ENCODE measurements around the gene PPM1M.
A peak's percentile ranks its signal among the peaks of the same experiment; 100 is the strongest.

PPM1M gene

DNA sequence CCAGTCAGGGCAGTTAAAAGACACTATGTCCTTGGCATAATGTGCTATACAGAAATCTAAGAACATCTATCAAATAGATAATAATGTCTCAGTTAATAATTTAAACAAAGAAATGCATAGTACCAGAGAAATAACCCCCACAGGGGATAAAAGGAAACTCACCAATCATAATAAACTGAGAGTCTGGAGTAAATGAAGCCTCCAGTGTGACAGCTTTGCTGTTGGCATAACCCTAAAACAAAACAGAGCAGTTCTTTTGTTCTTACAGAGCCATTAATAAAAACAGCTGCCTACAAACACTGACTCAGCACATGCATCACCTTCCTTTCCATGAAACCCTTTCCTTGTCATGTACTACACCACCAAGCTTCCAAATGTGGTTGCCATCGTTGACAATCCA is 13.5 kb downstream of the PPM1M start:
- Histone ChIP-seq H3K4ac (ENCODE audit: low read depth, low read length) (no peak overlapping the region), H2AK5ac (ENCODE audit: low read length) (no peak overlapping the region), H3K9me3 (ENCODE audit: insufficient read depth, low read depth, low read length) (no peaks in the 10 kb centered on the region), H2BK5ac (ENCODE audit: low read depth, low read length, poor library complexity) (no peak overlapping the region), H3K9ac (ENCODE audit: low read length) (no peak overlapping the region), H4K12ac (ENCODE audit: low read depth, low read length) (no peak overlapping the region), H3K23ac (ENCODE audit: low read length) (no peak overlapping the region), H3K79me1 (ENCODE audit: low read length) (no peaks in the 10 kb centered on the region), H2BK120ac (ENCODE audit: insufficient read depth, low read length, poor library complexity) (no peak overlapping the region), H3K14ac (ENCODE audit: low read length) (no peak overlapping the region), H2BK12ac (ENCODE audit: low read length) (no peak overlapping the region), H4K8ac (ENCODE audit: low read depth, low read length) (no peak overlapping the region), H3K36me3 (ENCODE audit: control insufficient read depth in 1 of 2, insufficient read depth in 2 of 2, low read length in 2 of 2) (peaks cover 41 to 81% of the 10 kb centered on the region in 2 experiments), H3K4me3 (ENCODE audit: low read depth, low read length) (no peak overlapping the region), H3K27ac (ENCODE audit: low read depth, low read length) (no peak overlapping the region), H4K91ac (ENCODE audit: low read depth, low read length) (no peak overlapping the region), H3K27me3 (ENCODE audit: insufficient read depth, low read length) (no peaks in the 10 kb centered on the region), H3K79me2 (ENCODE audit: control insufficient read depth, insufficient read depth, low read length, poor library complexity) (peaks cover 2% of the 10 kb centered on the region), H3K4me2 (ENCODE audit: low read length) (no peak overlapping the region), H3K18ac (ENCODE audit: low read length) (no peak overlapping the region), H2AFZ (ENCODE audit: insufficient read depth, low read length, poor library complexity) (no peak overlapping the region), H3K4me1 (ENCODE audit: control insufficient read depth in 1 of 2, insufficient read depth in 2 of 2, low read length in 2 of 2) (no peaks in the 10 kb centered on the region)
- no peak for DNase-seq
- no CpG with 5 or more reads among the region's 1 CpG for WGBS (ENCODE audit: extremely low coverage, insufficient coverage, insufficient read length)

DNA sequence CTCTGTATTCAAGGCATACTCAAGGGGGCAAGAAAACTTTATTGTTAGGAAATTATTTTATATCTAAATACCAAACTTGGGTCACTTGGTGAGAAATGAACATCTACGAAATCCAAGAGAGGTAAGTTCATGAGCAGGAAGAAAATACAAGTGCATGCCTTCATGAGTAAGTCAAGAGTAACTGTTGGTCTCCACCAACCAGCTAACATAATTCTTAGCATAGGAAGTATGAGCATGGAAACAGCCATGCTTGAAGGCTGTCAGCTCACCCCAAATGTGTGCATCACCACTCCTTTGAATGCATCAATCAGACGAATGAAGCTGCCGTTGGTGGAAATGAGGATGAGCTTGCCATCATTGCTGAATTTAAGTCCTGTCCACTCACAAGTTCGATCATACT is 13.9 kb downstream of the PPM1M start:
- Histone ChIP-seq H4K12ac (ENCODE audit: low read depth, low read length) (no peak overlapping the region), H3K23ac (ENCODE audit: low read length) (no peak overlapping the region), H3K4me1 (ENCODE audit: control insufficient read depth in 1 of 2, insufficient read depth in 2 of 2, low read length in 2 of 2) (no peaks in the 10 kb centered on the region), H2BK12ac (ENCODE audit: low read length) (no peak overlapping the region), H3K4me2 (ENCODE audit: low read length) (no peak overlapping the region), H3K79me1 (ENCODE audit: low read length) (no peaks in the 10 kb centered on the region), H3K27me3 (ENCODE audit: insufficient read depth, low read length) (no peaks in the 10 kb centered on the region), H3K27ac (ENCODE audit: low read depth, low read length) (no peak overlapping the region), H3K14ac (ENCODE audit: low read length) (no peak overlapping the region), H2BK5ac (ENCODE audit: low read depth, low read length, poor library complexity) (no peak overlapping the region), H2BK120ac (ENCODE audit: insufficient read depth, low read length, poor library complexity) (no peak overlapping the region), H4K91ac (ENCODE audit: low read depth, low read length) (no peak overlapping the region), H3K79me2 (ENCODE audit: control insufficient read depth, insufficient read depth, low read length, poor library complexity) (peaks cover 2% of the 10 kb centered on the region), H2AFZ (ENCODE audit: insufficient read depth, low read length, poor library complexity) (no peak overlapping the region), H3K4me3 (ENCODE audit: low read depth, low read length) (no peak overlapping the region), H3K18ac (ENCODE audit: low read length) (no peak overlapping the region), H4K8ac (ENCODE audit: low read depth, low read length) (no peak overlapping the region), H3K36me3 (ENCODE audit: control insufficient read depth in 1 of 2, insufficient read depth in 2 of 2, low read length in 2 of 2) (peaks cover 39 to 81% of the 10 kb centered on the region in 2 experiments), H3K9me3 (ENCODE audit: insufficient read depth, low read depth, low read length) (no peaks in the 10 kb centered on the region), H3K9ac (ENCODE audit: low read length) (no peak overlapping the region), H2AK5ac (ENCODE audit: low read length) (no peak overlapping the region), H3K4ac (ENCODE audit: low read depth, low read length) (no peak overlapping the region)
- WGBS (ENCODE audit: extremely low coverage, insufficient coverage, insufficient read length), result no CpG with 5 or more reads among the region's 4 CpGs
- DNase-seq, result no peak

DNA sequence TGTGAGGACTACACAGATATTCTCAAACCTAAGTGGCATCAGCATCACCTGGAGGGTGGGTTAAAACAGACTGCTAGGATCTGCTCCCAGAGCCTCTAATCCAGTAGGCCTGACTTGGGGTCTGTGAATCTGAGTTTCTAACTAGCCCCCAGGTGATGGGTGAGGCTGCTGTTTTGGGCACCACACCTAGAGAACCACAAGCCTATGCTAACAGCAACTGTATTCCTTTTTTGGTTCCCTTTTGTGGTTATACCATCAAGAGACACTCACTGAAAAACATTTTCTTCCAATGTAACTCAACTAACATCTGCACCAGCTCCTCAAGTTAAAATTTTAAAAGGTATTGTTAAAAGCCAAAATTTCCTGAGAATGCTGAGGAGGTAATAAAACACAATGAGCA is 16.9 kb downstream of the PPM1M start:
- Histone ChIP-seq H3K14ac (ENCODE audit: low read length) (no peak overlapping the region), H3K4me3 (ENCODE audit: low read depth, low read length) (no peak overlapping the region), H3K79me1 (ENCODE audit: low read length) (no peaks in the 10 kb centered on the region), H3K4me1 (ENCODE audit: control insufficient read depth in 1 of 2, insufficient read depth in 2 of 2, low read length in 2 of 2) (peaks cover 4 to 8% of the 10 kb centered on the region in 2 experiments), H3K23ac (ENCODE audit: low read length) (no peak overlapping the region), H3K4ac (ENCODE audit: low read depth, low read length) (no peak overlapping the region), H4K12ac (ENCODE audit: low read depth, low read length) (no peak overlapping the region), H3K9me3 (ENCODE audit: insufficient read depth, low read depth, low read length) (no peaks in the 10 kb centered on the region), H3K79me2 (ENCODE audit: control insufficient read depth, insufficient read depth, low read length, poor library complexity) (peaks cover 2% of the 10 kb centered on the region), H3K9ac (ENCODE audit: low read length) (no peak overlapping the region), H3K27ac (ENCODE audit: low read depth, low read length) (no peak overlapping the region), H4K91ac (ENCODE audit: low read depth, low read length) (no peak overlapping the region), H3K18ac (ENCODE audit: low read length) (no peak overlapping the region), H3K27me3 (ENCODE audit: insufficient read depth, low read length) (no peaks in the 10 kb centered on the region), H2BK12ac (ENCODE audit: low read length) (no peak overlapping the region), H2AK5ac (ENCODE audit: low read length) (no peak overlapping the region), H3K4me2 (ENCODE audit: low read length) (no peak overlapping the region), H2BK120ac (ENCODE audit: insufficient read depth, low read length, poor library complexity) (no peak overlapping the region), H3K36me3 (ENCODE audit: control insufficient read depth in 1 of 2, insufficient read depth in 2 of 2, low read length in 2 of 2) (peaks cover 28 to 64% of the 10 kb centered on the region in 2 experiments), H2BK5ac (ENCODE audit: low read depth, low read length, poor library complexity) (no peak overlapping the region), H4K8ac (ENCODE audit: low read depth, low read length) (no peak overlapping the region), H2AFZ (ENCODE audit: insufficient read depth, low read length, poor library complexity) (no peak overlapping the region)
- DNase-seq, result no peak

DNA sequence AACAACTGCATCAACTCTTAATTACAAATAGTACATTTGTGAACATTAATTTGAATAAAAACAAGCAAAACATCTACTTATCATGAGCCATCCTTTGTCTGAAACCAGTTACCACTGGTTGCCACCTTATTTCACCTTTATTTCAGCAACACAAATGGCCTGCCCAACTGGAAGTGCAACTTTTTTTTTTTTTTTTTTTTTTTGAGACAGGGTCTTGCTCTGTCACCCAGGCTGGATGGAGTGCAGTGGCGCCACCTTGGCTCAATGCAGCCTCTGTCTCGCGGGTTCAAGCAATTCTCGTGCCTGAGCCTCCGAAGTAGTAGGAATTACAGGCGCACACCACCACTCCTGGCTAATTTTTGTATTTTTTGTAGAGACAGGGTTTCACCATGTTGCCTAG is 19.8 kb downstream of the PPM1M start:
- H3K14ac ChIP-seq (ENCODE audit: low read length), result no peak overlapping the region
- no peak overlapping the region for H3K9ac ChIP-seq (ENCODE audit: low read length)
- peaks cover 31 to 52% of the 10 kb centered on the region in 2 experiments for H3K36me3 ChIP-seq (ENCODE audit: control insufficient read depth in 1 of 2, insufficient read depth in 2 of 2, low read length in 2 of 2)
- no peak overlapping the region for H2BK5ac ChIP-seq (ENCODE audit: low read depth, low read length, poor library complexity)
- H3K79me1 ChIP-seq (ENCODE audit: low read length), result no peaks in the 10 kb centered on the region
- H2BK120ac ChIP-seq (ENCODE audit: insufficient read depth, low read length, poor library complexity), result no peak overlapping the region
- H4K12ac ChIP-seq (ENCODE audit: low read depth, low read length), result no peak overlapping the region
- no peak overlapping the region for H3K18ac ChIP-seq (ENCODE audit: low read length)
- DNase-seq, result peak; percentile 39 to 78
- no CpG with 5 or more reads among the region's 6 CpGs for WGBS (ENCODE audit: extremely low coverage, insufficient coverage, insufficient read length)
- H4K91ac ChIP-seq (ENCODE audit: low read depth, low read length), result no peak overlapping the region
- no peak overlapping the region for H3K4me3 ChIP-seq (ENCODE audit: low read depth, low read length)
- H3K9me3 ChIP-seq (ENCODE audit: insufficient read depth, low read depth, low read length), result no peaks in the 10 kb centered on the region
- no peak overlapping the region for H3K23ac ChIP-seq (ENCODE audit: low read length)
- H2AFZ ChIP-seq (ENCODE audit: insufficient read depth, low read length, poor library complexity), result no peak overlapping the region
- no peak overlapping the region for H3K27ac ChIP-seq (ENCODE audit: low read depth, low read length)
- H4K8ac ChIP-seq (ENCODE audit: low read depth, low read length), result no peak overlapping the region
- H3K79me2 ChIP-seq (ENCODE audit: control insufficient read depth, insufficient read depth, low read length, poor library complexity), result peaks cover 4% of the 10 kb centered on the region
- H3K4me1 ChIP-seq (ENCODE audit: control insufficient read depth in 1 of 2, insufficient read depth in 2 of 2, low read length in 2 of 2), result peaks cover 4 to 8% of the 10 kb centered on the region in 2 experiments
- H2BK12ac ChIP-seq (ENCODE audit: low read length), result no peak overlapping the region
- H3K27me3 ChIP-seq (ENCODE audit: insufficient read depth, low read length), result no peaks in the 10 kb centered on the region
- H2AK5ac ChIP-seq (ENCODE audit: low read length), result no peak overlapping the region
- H3K4me2 ChIP-seq (ENCODE audit: low read length), result no peak overlapping the region
- no peak overlapping the region for H3K4ac ChIP-seq (ENCODE audit: low read depth, low read length)
